HG03280 (cell line): ENCODE data around the gene IQCH.
"Not testable (repeated sequence)": the region's sequence is repeated elsewhere in the genome, so short reads cannot be mapped to it uniquely, and the experiment has no call there.

Experiments
- ATAC-seq: cut with Tn5 transposase; IDR thresholded peaks from one replicate; pipeline ENCODE4 v1.9.1; 2021; ENCODE audit warnings: mild to moderate bottlenecking, moderate library complexity; ENCODE audit not compliant: unreplicated experiment

The IQCH gene

DNA sequence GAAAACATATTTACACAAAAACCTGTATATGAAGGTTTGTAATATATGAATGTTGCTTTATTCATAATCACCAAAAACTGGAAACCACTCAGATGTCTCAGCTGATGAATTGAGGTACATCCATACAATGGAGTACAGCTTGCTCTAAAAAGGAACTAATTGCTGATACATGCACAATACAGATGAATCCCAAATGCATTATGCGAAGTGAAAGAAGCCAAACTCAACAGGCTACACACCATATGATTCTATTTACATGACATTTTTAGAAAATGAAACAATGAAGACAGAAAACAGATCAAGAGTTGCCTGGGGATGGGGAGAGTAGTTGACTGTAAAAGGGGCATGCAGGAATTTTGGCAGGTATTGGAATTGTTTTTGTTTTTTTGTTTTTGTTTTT is 95.5 kb downstream of the IQCH start:
- no peak for ATAC-seq

DNA sequence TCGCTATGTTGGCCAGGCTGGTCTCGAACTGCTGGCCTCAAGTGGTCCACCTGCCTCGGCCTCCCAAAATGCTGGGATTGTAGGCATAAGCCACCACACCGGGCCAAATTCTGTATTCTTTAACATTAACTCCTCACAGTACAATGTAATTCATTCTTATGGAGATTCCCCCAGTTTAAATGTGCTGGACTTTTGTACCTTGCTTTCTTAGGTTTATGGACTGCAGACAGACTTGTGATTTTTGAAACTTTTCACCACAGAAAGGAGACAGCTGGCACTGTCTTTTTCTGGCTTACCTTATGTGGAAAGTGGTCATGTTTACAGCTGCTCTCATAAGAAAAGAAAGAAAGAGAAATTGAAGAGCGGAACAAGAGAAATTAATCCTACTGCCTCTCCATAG is 103.8 kb downstream of the IQCH start:
- no peak for ATAC-seq

DNA sequence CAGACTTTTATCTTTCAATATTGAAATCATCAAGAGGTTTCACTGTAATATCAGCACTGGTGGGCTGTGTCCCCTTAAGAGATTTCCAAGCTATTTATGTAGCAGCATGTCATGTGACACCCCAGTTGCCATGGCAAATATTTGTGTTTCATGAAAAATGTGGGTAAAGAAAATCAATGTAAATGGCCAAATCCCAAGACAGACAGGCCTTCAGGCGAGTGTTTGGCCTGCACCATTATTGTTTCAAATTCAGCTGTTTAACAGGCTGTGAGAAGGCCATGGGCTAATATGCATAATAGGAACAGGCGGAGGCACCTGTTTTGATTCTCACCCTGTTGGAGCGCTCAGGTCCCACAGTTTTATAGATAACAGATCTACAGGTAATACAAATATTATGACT is 104.2 kb downstream of the IQCH start:
- no peak for ATAC-seq

DNA sequence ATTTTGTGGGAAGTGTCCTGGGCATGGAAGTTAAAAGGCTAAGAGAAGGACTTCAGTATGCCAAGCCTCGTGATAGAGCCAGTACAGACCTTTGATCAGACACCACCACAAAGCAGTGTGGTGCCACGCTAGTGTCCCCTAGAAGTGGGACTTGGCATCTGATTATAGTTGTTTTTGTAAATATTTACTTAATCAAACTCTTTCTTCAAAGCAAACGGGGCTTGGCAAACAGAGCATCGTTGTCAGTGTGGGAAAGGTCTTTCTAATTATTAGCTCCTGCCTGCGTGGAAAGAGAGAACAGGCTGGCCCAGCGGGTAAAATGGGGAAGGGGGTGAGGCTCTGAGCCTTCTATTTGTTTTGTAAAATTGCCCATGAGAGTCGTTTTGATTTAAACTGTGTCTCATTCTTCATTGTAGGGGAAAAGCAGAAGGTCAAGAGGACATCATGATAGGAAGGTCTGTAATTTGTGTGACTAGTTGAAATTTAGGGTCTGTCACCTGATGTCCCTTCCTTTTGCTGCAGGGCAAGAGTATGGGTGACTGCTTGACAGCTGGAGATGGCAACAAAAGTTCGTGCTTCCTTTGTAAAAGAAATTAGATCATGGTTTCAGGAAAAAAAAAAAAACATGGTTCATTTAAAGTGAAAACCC is 105.0 kb downstream of the IQCH start:
- no peak for ATAC-seq

DNA sequence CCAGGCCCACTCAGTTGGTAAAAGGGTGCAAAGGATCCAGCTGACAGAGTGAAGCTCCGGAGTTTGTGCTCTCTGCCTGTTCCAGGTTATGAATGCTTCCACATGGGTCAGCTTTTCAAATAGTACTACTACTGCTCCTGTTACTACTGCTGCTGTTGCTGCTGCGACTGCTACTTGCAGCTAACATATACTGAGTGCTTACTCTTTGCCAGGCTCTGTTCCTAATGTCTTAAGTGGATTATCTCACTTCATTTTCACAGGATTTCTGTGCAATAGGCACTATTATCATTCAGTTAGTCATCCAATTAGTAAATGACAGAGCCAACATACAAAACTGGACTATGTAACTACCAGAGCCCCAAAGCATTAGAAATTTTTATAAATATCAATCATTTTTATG is 106.5 kb downstream of the IQCH start:
- ATAC-seq, result no peak

DNA sequence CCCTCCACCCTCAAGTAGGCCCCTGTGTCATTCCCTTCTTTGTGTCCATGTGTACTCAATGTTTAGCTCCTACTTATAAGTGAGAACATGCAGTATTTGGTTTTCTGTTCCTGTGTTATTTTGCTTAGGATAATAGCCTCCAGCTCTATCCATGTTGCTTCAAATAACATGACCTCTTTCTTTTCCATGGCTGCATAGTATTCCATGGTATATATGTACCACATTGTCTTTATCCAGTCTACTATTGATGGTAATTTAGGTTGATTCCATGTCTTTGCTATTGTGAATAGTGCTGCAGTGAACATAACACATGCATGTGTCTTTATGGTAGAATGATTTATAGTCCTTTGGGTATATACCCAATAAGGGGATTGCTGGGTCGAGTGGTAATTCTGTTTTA is 109.1 kb downstream of the IQCH start:
- not testable (repeated sequence) for ATAC-seq

DNA sequence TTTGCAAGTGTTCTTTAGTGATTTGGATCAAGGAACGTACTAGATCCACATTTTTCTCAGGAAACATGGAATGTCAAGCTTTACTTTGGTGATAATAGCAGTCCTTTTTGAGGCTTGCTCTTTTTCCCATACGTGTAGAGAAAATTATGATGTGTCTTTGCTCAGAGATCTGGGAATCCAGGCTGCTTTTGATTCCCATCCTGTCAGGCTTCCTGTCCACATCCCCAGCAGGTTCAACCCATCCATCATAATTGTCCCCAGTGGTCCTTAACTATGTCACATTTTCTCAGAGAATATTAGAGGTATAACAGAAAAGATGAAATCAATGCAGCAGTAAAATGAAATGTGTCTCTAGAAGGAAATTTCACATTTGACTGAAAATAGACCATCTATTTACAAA is 111.4 kb downstream of the IQCH start:
- no peak for ATAC-seq

DNA sequence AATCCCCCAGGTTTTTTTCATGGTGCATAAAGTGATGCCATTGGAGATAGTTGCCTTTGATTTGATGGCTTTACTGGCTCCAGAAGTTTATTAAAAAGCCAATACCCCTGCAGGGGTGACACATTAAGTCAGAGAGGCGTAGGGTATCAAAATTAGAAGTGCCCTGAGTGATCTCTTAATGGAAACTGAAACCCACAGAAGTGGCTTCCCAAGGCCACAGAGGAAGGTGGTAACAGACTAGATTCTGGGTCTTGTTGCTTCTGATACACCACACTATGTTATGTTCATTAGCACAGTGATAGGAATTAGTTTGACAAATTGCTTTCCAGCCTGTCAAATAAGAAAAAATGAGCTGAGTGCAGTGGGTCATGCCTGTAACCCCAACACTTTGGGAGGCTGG is 112.3 kb downstream of the IQCH start:
- ATAC-seq, result no peak

DNA sequence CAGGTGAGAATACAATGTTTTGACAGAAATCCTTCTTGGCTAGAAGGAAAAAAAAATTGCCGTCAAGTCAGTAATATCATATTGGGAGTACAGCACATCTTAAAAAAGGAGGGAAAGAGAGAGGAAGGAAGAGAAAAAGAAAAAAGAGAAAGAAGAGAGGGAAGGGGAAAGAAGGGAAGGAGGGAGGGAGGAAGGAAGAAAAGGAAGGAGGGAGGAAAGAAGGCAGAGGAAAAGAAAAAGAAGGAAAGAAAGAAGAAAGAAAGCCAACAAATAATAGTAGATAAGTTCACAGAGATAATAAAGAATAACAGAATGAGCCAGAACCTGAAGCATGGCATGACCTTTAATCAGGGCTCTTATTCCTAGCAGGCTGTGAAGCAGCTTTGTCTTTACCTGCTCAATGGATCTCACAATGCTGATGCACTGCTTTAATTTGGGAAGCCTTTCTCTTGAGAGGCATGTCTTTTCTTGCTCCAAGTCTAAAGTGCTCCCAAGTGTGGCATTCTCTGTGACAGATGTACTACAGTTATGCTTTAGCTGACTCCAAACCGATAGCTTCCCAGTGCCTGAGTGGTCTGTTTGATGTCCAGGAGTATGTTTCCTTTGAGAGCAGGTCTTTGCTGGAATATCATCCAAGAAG is 114.9 kb downstream of the IQCH start:
- ATAC-seq, result no peak

DNA sequence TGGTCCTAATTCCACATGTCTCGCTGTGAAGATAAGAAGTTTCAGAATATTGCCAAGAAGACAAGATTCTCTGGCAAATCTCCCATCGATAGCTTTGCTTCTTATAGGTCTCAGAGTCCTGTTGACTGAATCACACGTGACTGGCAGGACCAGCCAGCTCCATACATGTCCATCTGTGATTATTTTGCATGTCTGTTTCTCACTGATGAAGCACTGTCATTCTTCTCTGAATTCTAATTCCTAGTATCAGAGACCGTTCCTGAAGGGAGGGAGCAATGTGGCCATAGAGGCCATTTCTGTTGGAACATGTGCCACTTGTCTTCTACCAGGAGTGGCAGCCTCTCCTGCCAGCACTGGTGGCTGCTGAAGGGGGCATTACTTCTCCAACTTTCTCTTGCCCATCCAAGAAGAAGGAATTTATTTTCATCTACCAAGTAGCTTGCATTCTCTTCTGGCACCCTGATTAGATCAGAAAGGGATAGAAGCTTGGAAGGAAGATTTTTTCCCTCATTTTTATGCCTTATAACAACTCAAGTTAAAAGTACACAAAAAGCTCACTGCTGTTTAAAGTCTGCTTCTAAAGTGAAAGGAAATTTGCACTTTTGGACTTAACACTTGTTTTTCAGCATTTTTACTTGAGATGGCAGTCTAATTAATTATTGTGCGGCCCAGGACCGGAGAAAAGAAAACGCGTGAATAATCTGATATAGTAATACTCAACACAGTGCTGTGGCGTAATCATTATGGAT is 115.8 kb downstream of the IQCH start:
- no peak for ATAC-seq

DNA sequence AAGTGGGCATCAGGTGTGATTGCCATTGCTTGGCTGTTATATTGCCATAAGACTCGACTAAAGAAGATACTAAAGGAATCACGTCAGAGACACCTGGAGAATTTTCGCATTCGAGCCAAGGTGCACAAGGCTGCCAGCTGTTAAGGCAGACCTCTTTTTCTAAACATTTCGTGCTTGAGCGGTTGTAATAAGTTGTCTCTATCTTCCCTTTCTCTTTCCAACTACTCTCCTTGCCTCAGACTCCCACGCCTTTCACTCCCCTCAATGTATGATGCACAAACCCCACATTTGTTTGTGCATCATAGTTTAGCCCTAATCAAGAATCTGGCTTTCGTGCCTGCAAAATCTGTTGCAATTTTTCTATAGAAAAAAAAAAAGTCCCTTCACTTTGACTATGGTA is 118.0 kb downstream of the IQCH start:
- no peak for ATAC-seq

DNA sequence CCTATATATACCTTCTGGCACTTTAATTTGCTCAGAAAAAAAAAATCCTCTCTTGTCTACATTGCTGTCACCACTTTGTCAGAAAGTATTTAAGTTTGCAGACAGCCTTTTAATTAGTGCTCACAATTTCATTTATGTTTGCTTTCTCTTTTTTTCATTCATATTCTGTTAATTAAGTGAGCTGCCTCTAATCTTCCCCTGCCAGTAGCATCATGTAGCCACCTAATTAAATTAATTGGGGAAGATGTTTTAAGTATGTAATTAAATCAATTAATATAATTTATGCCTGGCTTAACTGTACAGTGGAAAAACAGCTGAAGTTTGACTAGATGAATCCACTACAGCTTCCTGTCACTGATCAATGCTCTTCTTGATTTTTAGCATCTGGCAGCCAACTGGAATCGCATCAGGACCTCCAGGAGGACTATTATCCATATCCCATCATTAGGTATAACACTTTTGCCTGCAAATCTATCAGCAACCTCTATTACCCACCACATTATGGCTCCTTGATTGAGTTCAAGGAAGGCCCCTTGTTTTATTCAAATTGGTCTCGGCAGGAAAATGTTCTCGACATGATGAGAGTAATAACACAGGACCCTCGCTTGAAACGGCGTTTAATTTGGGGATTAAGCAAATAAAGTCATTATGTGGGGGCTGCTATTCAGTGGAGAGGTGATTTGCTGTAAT is 118.5 kb downstream of the IQCH start:
- ATAC-seq, result no peak

DNA sequence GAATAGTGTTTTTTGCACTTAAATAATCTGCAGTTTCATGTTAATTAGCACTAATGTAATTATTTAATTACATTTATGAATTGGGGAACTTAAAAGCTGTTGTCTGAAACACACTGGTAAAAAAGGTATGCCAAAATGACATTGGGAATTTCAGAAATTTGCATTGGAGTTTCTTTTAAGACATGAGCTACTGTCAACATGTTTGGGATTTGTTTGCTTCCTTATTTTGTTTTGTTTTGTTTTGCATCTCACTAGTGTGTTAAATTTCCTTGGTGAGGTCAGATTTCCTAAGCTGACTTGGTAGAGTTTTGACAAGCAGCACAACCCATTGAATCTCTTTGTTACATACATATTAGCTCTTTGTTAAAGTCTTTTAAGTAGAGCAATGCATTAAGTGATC is 119.4 kb downstream of the IQCH start:
- ATAC-seq, result no peak

DNA sequence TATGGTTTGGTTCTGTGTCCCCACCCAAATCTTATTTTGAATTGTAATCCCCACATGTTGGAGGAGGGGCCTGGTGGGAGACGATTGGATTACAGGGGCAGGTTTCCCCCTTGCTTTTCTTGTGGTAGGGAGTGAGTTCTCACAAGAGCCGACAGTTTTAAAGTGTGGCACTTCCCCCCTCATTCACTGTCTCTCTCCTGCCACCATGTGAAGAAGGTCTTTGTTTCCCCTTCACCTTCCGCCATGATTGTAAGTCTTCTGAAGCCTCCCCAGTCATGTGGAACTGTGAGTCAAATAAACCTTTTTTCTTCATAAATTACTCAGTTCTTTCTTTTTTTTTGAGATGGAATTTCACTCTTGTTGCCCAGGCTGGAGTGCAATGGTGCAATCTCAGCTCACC is 124.9 kb downstream of the IQCH start:
- ATAC-seq, result no peak

DNA sequence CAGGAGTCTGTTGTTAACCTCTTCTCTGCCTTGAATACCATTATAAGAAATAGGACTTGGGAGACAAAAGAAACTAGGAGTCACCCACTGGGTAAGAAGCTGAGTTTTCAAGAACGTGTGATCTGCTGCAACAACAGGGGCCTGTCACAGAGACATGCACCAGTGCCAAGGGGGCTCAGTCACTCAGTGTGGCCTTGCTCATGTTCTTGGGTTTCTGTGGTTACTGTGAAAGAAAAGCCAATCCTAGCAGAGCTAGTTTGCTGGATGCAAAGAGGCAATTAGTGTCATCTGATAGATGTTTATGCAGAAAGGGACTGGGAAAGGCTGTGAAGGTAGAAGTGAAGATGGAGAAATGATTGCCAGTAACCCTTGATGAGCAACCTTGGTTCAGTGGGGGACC is 126.3 kb downstream of the IQCH start:
- ATAC-seq, result no peak

DNA sequence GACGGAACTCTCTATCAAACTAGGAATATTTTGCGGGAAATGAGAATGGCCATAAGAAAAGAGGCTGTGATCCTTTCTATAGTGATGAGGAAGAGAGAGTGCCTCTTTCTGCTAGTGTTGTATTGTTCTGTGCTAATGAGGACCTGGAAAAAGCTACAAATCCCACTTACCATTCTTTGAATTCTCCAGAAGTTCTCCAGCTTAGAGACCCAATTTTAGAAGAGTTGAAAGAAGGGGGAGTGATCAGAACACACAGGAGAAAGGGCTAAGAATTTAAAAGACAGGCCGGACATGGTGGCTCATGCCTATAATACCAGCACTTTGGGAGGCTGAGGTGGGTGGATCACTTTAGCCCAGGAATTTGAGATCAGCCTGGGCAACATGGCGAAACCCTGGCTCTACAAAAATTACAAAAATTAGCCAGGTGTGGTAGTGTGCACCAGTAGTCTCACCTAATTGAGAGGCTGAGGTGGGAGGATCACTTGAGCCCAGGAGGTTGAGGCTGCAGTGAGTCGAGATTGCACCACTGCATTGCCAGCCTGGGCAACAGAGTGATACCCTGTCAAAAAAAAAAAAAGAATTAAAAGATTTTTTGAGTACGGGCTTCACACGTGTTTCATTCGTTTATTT is 126.9 kb downstream of the IQCH start:
- ATAC-seq, result no peak

DNA sequence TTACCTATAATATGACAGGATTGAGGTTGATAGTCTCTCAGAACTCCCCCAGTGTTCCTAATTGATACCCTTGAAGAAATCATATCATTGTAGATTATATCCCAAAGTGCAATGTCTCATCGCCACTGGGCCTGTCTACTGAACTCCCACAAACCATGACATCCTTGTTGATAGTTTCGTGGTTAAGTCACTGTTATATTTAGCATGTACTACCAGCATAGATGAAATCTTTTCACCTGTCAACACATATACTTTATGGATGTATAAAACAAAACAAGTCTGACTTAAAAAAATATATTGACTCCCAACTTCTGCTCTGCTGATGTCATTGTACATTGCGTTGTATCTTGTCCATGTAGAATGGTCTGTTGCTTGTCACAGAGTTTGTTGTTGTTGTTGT is 128.1 kb downstream of the IQCH start:
- ATAC-seq, result no peak

DNA sequence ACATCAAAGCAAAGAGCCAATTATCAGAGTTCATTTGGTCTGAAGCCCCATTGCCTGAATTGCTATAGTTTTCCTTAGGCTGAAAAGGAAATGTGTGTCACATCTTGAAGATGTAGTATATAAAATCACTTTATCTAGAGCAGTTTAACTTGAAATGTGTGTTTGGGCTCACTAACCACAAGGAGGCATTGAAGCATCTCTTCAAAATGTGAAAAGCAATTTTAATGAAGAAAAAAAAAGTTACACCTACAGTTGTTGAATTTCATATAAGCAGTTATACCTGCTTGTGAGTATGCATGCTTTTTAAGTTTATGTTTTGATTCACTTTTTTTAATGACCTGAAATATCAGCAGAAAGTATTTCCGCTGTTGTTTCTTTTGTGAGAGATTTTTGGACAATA is 129.3 kb downstream of the IQCH start:
- no peak for ATAC-seq

DNA sequence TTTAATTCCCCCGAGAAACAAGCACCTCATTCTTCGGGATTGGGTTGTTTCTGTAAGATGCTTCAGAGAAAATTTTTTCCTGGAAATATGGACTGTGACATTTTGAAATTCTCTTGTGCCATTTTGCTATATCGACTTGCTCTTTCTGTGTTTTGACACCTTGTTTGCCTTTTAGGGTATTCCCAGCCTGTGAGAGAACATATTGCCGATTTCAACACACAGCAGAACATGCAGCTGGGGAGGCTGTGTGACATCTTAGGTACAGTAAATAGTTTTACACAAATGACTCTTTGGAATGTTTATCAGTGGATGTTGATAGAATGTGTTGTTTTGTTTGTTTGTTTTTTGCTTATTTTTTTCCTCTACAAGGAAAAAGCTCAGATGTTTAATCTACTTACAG is 130.2 kb downstream of the IQCH start:
- ATAC-seq, result no peak

DNA sequence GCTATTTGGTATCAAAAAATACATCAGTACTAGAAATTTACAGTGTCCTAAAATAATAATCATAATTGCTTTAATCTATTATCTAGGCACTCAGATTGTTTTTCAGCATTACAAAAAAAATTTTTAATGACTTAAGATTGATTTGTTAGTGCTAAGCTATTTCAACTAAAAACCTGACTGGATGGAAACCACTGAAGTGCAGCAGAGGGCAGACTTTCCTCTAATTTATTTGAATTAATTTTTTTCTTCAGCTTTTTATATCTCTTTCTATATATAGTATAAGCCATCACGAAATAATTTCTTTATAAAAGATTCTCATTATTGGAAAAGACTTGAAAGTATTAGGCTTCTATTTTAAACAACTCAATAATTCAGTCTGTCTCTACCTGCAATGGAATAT is 131.4 kb downstream of the IQCH start:
- no peak for ATAC-seq

DNA sequence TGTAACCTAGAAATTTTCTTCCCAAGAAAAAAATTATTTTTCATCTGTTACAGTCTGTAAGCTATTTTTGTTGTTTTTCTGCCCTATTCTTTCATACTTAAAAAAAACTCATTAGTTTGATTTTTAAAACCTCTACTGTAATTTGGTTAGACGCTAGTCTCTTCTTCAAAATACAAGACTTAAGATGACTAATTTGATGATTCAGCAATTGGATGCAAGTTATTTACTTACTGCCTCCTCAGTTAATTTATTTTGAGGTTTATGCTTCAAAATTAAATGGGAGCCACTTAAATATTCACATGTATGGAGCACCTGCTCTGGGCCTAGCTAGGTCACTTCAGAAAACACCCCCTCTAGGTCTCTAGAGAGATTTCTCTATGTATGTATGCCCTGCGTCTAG is 132.4 kb downstream of the IQCH start:
- no peak for ATAC-seq
